Measurements from ENCODE around the gene KCNQ2.

DNA sequence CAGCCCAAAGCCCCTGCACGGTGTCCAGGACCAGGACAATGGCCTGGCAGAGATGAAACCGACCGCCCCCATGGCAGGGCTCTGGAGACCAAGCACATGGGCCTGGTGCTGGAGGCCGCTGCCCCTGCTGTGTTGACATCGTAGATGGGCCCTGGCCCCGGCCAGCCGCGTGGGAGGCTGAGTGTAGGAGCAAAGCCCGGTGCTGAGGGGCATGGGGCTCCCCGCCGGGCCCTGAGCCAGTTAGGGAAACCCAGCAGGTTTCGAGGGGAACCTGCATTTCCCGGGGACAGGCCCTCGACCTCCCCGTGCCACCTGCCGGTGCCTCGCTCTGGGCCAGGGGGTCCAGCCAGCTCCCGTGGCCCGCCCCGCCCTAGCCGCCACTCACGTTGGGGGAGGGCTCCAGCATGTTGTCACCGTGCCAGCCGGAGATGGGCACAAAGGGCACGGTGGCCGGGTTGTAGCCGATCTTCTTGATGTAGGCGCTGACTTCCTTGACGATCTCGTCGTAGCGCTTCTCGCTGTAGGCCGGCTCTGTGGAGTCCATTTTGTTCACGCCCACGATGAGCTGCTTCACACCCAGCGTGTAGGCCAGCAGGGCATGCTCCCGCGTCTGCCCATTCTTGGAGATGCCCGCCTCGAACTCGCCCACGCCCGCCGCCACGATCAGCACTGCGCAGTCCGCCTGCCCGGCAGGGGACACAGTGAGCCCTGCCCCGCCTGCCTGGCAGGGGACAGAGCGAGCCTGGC is 22.1 kb upstream of the KCNQ2 start:
- TF ChIP-seq POLR2A (IDR thresholded peaks at IDR 0.05), result no peak
- TF ChIP-seq, protein P1, sequence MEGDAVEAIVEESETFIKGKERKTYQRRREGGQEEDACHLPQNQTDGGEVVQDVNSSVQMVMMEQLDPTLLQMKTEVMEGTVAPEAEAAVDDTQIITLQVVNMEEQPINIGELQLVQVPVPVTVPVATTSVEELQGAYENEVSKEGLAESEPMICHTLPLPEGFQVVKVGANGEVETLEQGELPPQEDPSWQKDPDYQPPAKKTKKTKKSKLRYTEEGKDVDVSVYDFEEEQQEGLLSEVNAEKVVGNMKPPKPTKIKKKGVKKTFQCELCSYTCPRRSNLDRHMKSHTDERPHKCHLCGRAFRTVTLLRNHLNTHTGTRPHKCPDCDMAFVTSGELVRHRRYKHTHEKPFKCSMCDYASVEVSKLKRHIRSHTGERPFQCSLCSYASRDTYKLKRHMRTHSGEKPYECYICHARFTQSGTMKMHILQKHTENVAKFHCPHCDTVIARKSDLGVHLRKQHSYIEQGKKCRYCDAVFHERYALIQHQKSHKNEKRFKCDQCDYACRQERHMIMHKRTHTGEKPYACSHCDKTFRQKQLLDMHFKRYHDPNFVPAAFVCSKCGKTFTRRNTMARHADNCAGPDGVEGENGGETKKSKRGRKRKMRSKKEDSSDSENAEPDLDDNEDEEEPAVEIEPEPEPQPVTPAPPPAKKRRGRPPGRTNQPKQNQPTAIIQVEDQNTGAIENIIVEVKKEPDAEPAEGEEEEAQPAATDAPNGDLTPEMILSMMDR (IDR thresholded peaks at IDR 0.05), result no peak

Data from testis (tissue), 2 donors.